RWPE2 (cell line): Measurements from ENCODE around the gene AIDA.

Experiments
- ATAC-seq: fragments of 200-7000 bp; cut with Tn5 transposase; 3 replicates; pipeline ENCODE4 v1.9.1; 2021; ENCODE audit warnings: low read depth
- DNase-seq: peaks from one replicate; pipeline ENCODE4 v3.0.0-alpha.2; 2020; ENCODE audit warnings: low spot score
- H3K27ac ChIP-seq: fragments of 450-650 bp; 2 replicates; pipeline ENCODE4 v1.5.1; 2017; ENCODE audit warnings: mild to moderate bottlenecking; ENCODE audit not compliant: poor library complexity, severe bottlenecking
- H3K27me3 ChIP-seq: fragments of 250-450 bp; sonication (Bioruptor Pico); 2 replicates; pipeline ENCODE4 v1.5.1; 2021; ENCODE audit warnings: mild to moderate bottlenecking, moderate library complexity; ENCODE audit not compliant: insufficient read depth, poor library complexity, severe bottlenecking
- H3K36me3 ChIP-seq: fragments of 250-450 bp; sonication (Bioruptor Pico); 2 replicates; pipeline ENCODE4 v1.5.1; 2020; ENCODE audit warnings: low read depth, mild to moderate bottlenecking, moderate library complexity
- H3K4me1 ChIP-seq: fragments of 250-450 bp; sonication (Bioruptor Pico); 2 replicates; pipeline ENCODE4 v1.5.1; 2021; ENCODE audit warnings: mild to moderate bottlenecking, moderate library complexity; ENCODE audit not compliant: insufficient read depth, poor library complexity, severe bottlenecking
- H3K4me3 ChIP-seq: fragments of 250-450 bp; sonication (Bioruptor Pico); 2 replicates; pipeline ENCODE4 v1.5.1; 2021; ENCODE audit warnings: mild to moderate bottlenecking, moderate library complexity; ENCODE audit not compliant: severe bottlenecking
- H3K9me3 ChIP-seq: fragments of 250-450 bp; sonication (Bioruptor Pico); 2 replicates; pipeline ENCODE4 v1.5.1; 2021; ENCODE audit warnings: mild to moderate bottlenecking, moderate library complexity; ENCODE audit not compliant: severe bottlenecking
- TF ChIP-seq, protein P1 (sequence below): fragments of 450-650 bp; IDR thresholded peaks from one replicate; pipeline ENCODE4 v1.5.1; 2017; ENCODE audit warnings: mild to moderate bottlenecking, moderate library complexity; ENCODE audit not compliant: poor library complexity, severe bottlenecking

The AIDA gene

DNA sequence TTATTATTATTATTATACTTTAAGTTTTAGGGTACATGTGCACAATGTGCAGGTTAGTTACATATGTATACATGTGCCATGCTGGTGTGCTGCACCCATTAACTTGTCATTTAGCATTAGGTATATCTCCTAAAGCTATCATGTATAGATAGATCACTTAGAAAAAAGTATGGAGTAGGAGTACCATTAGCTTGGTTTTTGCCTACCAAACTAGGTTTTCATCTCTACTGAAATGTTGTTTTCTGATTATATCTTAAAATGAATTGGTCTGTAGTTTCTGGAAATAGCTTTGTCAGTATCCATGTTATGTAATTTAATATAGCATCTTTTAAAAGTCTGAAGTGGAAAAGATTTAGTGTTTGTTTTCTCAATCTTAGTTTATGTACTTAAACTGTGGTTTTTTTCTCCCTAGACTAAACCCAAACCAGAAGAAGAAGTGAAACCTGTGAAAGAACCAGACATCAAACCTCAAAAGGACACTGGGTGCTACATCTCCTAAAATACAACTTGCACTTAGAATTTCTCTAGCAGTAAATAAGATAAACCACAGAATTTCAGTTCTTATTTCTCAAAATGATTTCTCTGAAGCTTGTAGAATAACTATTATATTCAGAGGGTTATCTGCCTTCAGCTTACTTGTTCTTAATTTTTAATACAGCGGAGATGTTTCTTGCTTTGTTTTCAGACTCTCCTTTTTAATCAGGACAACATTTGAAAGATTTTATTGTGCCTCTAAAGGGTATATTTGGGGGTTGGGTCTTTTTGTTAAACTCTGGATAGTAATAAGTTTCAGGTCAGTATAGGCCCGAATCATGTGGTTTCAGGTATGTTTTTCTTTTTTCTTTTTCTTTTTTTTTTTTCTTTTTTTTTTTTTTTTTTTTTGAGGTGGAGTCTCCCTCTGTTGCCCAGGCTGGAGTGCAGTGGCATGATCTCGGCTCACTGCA lies 20.2 kb upstream of the AIDA start:
- H3K27me3 ChIP-seq: no peaks in the 10 kb centered on the region
- H3K27ac ChIP-seq: no peak overlapping the region
- H3K9me3 ChIP-seq: no peaks in the 10 kb centered on the region
- H3K4me3 ChIP-seq: no peak overlapping the region
- ATAC-seq (no peak), DNase-seq (no peak)
- peaks cover 40% of the 10 kb centered on the region for H3K36me3 ChIP-seq
- TF ChIP-seq, protein P1, sequence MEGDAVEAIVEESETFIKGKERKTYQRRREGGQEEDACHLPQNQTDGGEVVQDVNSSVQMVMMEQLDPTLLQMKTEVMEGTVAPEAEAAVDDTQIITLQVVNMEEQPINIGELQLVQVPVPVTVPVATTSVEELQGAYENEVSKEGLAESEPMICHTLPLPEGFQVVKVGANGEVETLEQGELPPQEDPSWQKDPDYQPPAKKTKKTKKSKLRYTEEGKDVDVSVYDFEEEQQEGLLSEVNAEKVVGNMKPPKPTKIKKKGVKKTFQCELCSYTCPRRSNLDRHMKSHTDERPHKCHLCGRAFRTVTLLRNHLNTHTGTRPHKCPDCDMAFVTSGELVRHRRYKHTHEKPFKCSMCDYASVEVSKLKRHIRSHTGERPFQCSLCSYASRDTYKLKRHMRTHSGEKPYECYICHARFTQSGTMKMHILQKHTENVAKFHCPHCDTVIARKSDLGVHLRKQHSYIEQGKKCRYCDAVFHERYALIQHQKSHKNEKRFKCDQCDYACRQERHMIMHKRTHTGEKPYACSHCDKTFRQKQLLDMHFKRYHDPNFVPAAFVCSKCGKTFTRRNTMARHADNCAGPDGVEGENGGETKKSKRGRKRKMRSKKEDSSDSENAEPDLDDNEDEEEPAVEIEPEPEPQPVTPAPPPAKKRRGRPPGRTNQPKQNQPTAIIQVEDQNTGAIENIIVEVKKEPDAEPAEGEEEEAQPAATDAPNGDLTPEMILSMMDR: no peak
- no peaks in the 10 kb centered on the region for H3K4me1 ChIP-seq

DNA sequence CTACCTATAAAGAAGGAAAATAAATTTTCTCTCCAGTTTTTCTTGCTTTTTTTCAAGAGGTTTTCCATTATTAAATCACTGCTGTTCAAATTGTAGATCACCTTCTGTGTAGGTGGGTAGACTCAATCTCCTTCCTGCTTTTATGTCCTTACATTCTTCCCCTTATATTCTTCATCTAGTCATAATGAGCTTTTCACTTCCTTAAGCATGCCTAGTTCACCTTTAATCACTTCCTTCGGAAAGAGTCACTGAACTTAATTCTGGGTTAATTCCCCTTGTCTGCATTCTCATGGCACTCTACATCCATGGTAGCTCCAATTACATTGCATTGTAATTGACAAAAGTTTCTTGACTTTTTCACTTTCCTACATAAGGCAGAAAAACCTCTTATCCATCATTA lies 18.6 kb upstream of the AIDA start:
- H3K4me3 ChIP-seq: no peak overlapping the region
- no peaks in the 10 kb centered on the region for H3K9me3 ChIP-seq
- H3K27me3 ChIP-seq: no peaks in the 10 kb centered on the region
- TF ChIP-seq, protein P1: no peak
- no peaks in the 10 kb centered on the region for H3K4me1 ChIP-seq
- ATAC-seq: no peak
- H3K36me3 ChIP-seq: peaks cover 40% of the 10 kb centered on the region
- no peak overlapping the region for H3K27ac ChIP-seq
- no peak for DNase-seq

DNA sequence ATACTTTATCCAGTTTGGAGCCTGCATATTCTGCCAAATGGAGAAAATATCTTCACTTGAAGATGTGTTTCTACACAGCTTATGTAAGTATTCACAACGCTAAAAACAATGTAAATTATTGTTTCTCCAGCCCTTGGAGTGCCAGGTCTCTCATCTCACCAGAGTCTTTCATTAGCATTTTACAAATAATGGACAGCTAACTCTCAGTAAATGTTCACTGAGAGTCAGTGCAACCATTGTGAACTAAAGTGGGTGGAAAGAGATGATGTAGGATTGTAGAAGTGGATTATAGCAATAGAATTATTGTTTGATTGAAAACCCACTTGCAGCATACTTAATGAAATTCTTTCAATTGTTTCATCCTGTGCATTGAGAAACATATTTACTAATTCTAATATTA lies 16.5 kb upstream of the AIDA start:
- ATAC-seq (no peak), DNase-seq (no peak)
- TF ChIP-seq, protein P1: no peak
- Histone ChIP-seq H3K27me3 (no peaks in the 10 kb centered on the region), H3K4me3 (no peak overlapping the region), H3K27ac (no peak overlapping the region), H3K9me3 (no peaks in the 10 kb centered on the region), H3K36me3 (peaks cover 47% of the 10 kb centered on the region), H3K4me1 (no peaks in the 10 kb centered on the region)

DNA sequence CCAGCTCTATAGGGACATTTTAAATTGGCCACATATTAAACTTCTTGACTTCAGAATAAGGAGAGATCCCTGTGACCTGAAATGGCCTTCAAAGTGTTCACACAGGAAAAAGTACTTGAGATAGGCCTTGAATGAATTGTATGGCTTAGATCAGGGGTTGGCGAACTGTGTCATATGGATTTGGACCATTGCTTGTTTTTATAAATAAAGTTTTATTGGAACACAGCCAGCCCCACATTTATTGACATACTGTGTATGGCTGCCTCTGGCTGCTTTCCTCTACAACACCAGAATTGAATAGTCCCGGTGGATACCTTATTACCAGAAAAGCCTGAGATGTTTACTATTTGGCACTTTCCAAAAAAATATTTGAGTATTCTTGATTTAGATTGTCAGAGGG lies 4.1 kb upstream of the AIDA start:
- TF ChIP-seq, protein P1: no peak
- Histone ChIP-seq H3K4me1 (no peaks in the 10 kb centered on the region), H3K36me3 (peaks cover 29% of the 10 kb centered on the region), H3K27ac (no peak overlapping the region), H3K9me3 (no peaks in the 10 kb centered on the region), H3K4me3 (no peak overlapping the region), H3K27me3 (no peaks in the 10 kb centered on the region)
- DNase-seq (no peak), ATAC-seq (no peak)
